ENCODE measurements around the gene SRRM3. TPM values are rescaled to one million over a fixed set of nuclear protein-coding genes. Genes with fewer than 3 reads are reported as not detected.
"Not testable (repeated sequence)": the region's sequence is repeated elsewhere in the genome, so short reads cannot be mapped to it uniquely, and the experiment has no call there.

Gene SRRM3
- not detected in 2 replicates for total RNA-seq (2014; rRNA removed; shearing (Covaris generic))
- total RNA-seq (2022), result not detected in 2 replicates
- percentile 4 among the genes with signal in this experiment for Bru-seq, nascent RNA
- percentile 1 among the genes with signal in this experiment for BruChase-seq, experiment 1, labeled RNA remaining after a 6-hour chase
- BruChase-seq, experiment 2, labeled RNA remaining after a 2-hour chase, result not detected
- long read RNA-seq, partial matches to known transcripts, result 0 of 1 reads
- long read RNA-seq, other reads (novel, unspliced or antisense), result 1 of 1 reads

DNA sequence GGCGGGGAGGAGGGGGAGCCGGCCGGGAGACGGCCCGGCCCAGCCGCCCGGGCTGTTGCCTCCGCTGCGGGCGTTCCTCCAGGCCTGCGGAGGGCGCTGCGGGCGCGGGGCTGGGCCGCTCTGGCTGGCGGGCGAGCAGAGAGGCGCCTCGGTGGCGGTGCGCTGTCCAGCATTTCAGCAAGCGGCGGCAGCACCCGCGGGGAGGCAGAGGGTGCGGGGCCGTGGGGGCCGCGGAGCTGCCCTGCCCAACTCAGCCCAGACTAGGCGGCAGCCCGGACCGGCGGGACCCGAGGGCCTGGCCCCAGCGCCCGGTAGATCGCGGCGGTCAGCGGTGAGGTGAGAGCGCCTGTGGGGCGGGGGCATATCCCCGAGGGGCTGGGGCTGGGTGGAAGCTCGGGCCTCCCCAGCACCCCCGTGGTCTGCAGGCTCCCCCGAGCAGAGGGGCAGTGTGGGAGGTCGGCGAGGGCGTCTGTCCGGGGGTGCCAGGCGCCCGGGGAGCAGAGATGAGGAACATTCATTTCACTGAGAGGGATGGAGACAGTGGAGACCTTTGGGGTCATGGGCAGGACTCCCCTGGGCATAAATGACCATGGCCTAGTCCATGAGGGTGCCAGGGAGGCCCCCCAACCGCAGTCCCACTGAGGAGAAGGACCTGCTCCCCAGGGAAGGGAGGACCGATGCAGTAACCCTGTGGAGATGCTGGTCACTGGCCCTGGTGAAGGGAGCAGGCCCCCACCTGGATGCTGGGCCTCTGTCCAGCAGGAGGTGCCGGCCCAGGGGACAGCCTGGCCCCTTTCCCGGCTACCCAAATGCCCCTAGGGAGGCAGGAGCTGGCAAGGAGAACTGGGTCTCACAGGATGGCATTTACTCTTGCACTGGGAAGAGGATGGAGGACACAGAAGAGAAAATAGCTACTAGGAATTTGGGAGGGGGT, at the start of gene SRRM3:
SRRM3 (plus strand) TSS at position 165 of the 934 bp plus-strand sequence. CDS start 33,171 bp downstream, outside the sequence.
- Histone ChIP-seq H2AFZ (ENCODE audit: low read length) (no peak within 1 kb of the TSS), H3K4me2 (ENCODE audit: low read length) (no peak within 1 kb of the TSS), H3K79me2 (ENCODE audit: insufficient read depth, low read depth, low read length) (no peaks in the 10 kb centered on the region), H3K9me2 (ENCODE audit: insufficient read depth, low read length) (no peaks in the 10 kb centered on the region), H3K4me1 (ENCODE audit: insufficient read depth, low read length, poor library complexity, severe bottlenecking) (no peaks in the 10 kb centered on the region), H3K36me3 (ENCODE audit: insufficient read depth, low read length) (no peaks in the 10 kb centered on the region), H3K27ac (ENCODE audit: low read depth, low read length, poor library complexity, severe bottlenecking) (no peak within 1 kb of the TSS), H3K9me3 (ENCODE audit: low read length) (no peaks in the 10 kb centered on the region), H3K4me3 (ENCODE audit: low read depth, low read length, poor library complexity, severe bottlenecking) (no peak within 1 kb of the TSS), H4K20me1 (ENCODE audit: insufficient read depth, low read length) (no peaks in the 10 kb centered on the region)
- DNase-seq (ENCODE audit: low spot score), result peak; percentile 75
- POLR2A ChIA-PET, result no interaction called here
- CTCF ChIA-PET (ENCODE audit: unreplicated experiment), result no interaction called here
- TF ChIP-seq EZH2phosphoT487 (IDR thresholded peaks at IDR 0.05; ENCODE audit: borderline replicate concordance, low read depth, low read length), result no peak
- TF ChIP-seq, protein P1, sequence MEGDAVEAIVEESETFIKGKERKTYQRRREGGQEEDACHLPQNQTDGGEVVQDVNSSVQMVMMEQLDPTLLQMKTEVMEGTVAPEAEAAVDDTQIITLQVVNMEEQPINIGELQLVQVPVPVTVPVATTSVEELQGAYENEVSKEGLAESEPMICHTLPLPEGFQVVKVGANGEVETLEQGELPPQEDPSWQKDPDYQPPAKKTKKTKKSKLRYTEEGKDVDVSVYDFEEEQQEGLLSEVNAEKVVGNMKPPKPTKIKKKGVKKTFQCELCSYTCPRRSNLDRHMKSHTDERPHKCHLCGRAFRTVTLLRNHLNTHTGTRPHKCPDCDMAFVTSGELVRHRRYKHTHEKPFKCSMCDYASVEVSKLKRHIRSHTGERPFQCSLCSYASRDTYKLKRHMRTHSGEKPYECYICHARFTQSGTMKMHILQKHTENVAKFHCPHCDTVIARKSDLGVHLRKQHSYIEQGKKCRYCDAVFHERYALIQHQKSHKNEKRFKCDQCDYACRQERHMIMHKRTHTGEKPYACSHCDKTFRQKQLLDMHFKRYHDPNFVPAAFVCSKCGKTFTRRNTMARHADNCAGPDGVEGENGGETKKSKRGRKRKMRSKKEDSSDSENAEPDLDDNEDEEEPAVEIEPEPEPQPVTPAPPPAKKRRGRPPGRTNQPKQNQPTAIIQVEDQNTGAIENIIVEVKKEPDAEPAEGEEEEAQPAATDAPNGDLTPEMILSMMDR (conservative IDR thresholded peaks at IDR 0.05; ENCODE audit: low read length), result peak; percentile 60
- intact Hi-C loops (cut with micrococcal nuclease; ENCODE audit: unreplicated experiment), result no loop called here
- BruUV-seq (replicated peaks), result no TSS peak

GRCh38 chr7:76151932-76152331, 49.8 kb upstream of the SRRM3 start:
- Histone ChIP-seq H3K9me3 (ENCODE audit: low read length) (no peaks in the 10 kb centered on the region), H3K4me3 (ENCODE audit: low read depth, low read length, poor library complexity, severe bottlenecking) (no peak overlapping the region), H3K9me2 (ENCODE audit: insufficient read depth, low read length) (no peaks in the 10 kb centered on the region), H3K79me2 (ENCODE audit: insufficient read depth, low read depth, low read length) (no peaks in the 10 kb centered on the region), H4K20me1 (ENCODE audit: insufficient read depth, low read length) (no peaks in the 10 kb centered on the region), H3K4me2 (ENCODE audit: low read length) (no peak overlapping the region), H2AFZ (ENCODE audit: low read length) (no peak overlapping the region), H3K27ac (ENCODE audit: low read depth, low read length, poor library complexity, severe bottlenecking) (no peak overlapping the region), H3K4me1 (ENCODE audit: insufficient read depth, low read length, poor library complexity, severe bottlenecking) (no peaks in the 10 kb centered on the region), H3K36me3 (ENCODE audit: insufficient read depth, low read length) (no peaks in the 10 kb centered on the region)
- ChIA-PET CTCF (ENCODE audit: unreplicated experiment) (no interaction called here), POLR2A (no interaction called here)
- intact Hi-C loops (cut with micrococcal nuclease; ENCODE audit: unreplicated experiment), result no loop called here
- DNase-seq (ENCODE audit: low spot score), result no peak
- BruUV-seq (replicated peaks), result no TSS peak
- no peak for TF ChIP-seq EZH2phosphoT487 (IDR thresholded peaks at IDR 0.05; ENCODE audit: borderline replicate concordance, low read depth, low read length)
- TF ChIP-seq, protein P1 (conservative IDR thresholded peaks at IDR 0.05; ENCODE audit: low read length), result no peak

GRCh38 chr7:76153571-76154230, 48.0 kb upstream of the SRRM3 start:
- POLR2A ChIA-PET, result interaction anchor here (0.6 kb wide), 1 partner anchor 17 kb away, joined by 4 read pairs; no protein-coding TSS in a partner anchor

More at GRCh38 chr7:76153571-76154230, 48.0 kb upstream of the SRRM3 start:
- H3K4me2 ChIP-seq (ENCODE audit: low read length); H4K20me1 ChIP-seq (ENCODE audit: insufficient read depth, low read length); CTCF ChIA-PET (ENCODE audit: unreplicated experiment); DNase-seq (ENCODE audit: low spot score); H3K36me3 ChIP-seq (ENCODE audit: insufficient read depth, low read length); H3K4me1 ChIP-seq (ENCODE audit: insufficient read depth, low read length, poor library complexity, severe bottlenecking); H2AFZ ChIP-seq (ENCODE audit: low read length); H3K9me2 ChIP-seq (ENCODE audit: insufficient read depth, low read length); H3K79me2 ChIP-seq (ENCODE audit: insufficient read depth, low read depth, low read length); BruUV-seq (replicated peaks); H3K9me3 ChIP-seq (ENCODE audit: low read length); H3K4me3 ChIP-seq (ENCODE audit: low read depth, low read length, poor library complexity, severe bottlenecking); H3K27ac ChIP-seq (ENCODE audit: low read depth, low read length, poor library complexity, severe bottlenecking); intact Hi-C loops (cut with micrococcal nuclease; ENCODE audit: unreplicated experiment): not testable (repeated sequence)
